Right lobe of liver (tissue), 4 donors: ENCODE data around the gene KRTAP5-2.
"Not testable (repeated sequence)": the region's sequence is repeated elsewhere in the genome, so short reads cannot be mapped to it uniquely, and the experiment has no call there.

Experiments
- POLR2A ChIP-seq: fragments of 450-650 bp; IDR thresholded peaks from one replicate; pipeline ENCODE4 v1.6.1; 2017; ENCODE audit warnings: antibody characterized with exemption, mild to moderate bottlenecking
- TF ChIP-seq, protein P1 (sequence below), 4 donors: fragments of 200-600 bp in 3 of 4; fragments of 450-650 bp in 1 of 4; IDR thresholded peaks; one replicate each; pipeline versions ENCODE4 v1.5.1 to v1.8.0; 2016 to 2022; ENCODE audit warnings: antibody characterized with exemption in 4 of 4, mild to moderate bottlenecking in 2 of 4
- donor health status: DM: no; HTN: no; CAD: no.
- donor health status: DM: no; HTN: no; CAD: no.
- donor health status: DM: no; HTN: yes; CAD: no.

DNA sequence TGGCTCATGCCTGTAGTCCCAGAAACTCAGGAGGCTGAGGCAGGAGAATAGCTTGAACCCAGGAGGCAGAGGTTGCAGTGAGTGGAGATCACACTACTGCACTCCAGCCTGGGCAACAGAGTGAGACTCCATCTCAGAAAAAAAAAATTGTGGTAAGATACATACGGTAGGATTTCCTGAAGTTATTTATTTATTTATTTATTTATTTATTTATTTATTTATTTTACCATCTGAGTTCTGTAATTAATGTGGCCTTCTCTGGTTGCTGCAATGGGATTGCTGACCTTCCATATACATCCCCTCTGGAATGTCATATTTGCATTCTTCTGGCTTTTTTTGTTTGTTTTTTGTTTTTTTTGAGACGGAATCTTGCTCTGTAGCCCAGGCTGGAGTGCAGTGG, 15.2 kb downstream of the KRTAP5-2 start:
- TF ChIP-seq, protein P1, sequence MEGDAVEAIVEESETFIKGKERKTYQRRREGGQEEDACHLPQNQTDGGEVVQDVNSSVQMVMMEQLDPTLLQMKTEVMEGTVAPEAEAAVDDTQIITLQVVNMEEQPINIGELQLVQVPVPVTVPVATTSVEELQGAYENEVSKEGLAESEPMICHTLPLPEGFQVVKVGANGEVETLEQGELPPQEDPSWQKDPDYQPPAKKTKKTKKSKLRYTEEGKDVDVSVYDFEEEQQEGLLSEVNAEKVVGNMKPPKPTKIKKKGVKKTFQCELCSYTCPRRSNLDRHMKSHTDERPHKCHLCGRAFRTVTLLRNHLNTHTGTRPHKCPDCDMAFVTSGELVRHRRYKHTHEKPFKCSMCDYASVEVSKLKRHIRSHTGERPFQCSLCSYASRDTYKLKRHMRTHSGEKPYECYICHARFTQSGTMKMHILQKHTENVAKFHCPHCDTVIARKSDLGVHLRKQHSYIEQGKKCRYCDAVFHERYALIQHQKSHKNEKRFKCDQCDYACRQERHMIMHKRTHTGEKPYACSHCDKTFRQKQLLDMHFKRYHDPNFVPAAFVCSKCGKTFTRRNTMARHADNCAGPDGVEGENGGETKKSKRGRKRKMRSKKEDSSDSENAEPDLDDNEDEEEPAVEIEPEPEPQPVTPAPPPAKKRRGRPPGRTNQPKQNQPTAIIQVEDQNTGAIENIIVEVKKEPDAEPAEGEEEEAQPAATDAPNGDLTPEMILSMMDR (IDR thresholded peaks at IDR 0.05) = not testable (repeated sequence)
- TF ChIP-seq POLR2A = not testable (repeated sequence)
